ENCODE data around the gene TENT5D.

GRCh38 chrX:80388206-80388605 is 32.0 kb upstream of the TENT5D start:
- TF ChIP-seq CTCF (conservative IDR thresholded peaks at IDR 0.05), result no peak
- TF ChIP-seq EZH2 (IDR thresholded peaks at IDR 0.05; ENCODE audit: low read depth), result no peak
